Thymus (tissue), 11 donors: ENCODE measurements around the gene KRT40. TPM values are rescaled to one million over a fixed set of nuclear protein-coding genes. Genes with fewer than 3 reads are reported as not detected.

Source experiments
- DNase-seq, 9 donors: peaks; one replicate each; pipeline ENCODE4 v3.0.0-alpha.2; 2013; ENCODE audit warnings: low spot score in 9 of 9, low read depth in 6 of 9, missing footprints in 1 of 9
- H3K27ac ChIP-seq, 2 donors: one replicate each; pipeline ENCODE4 v1.5.1; 2013; ENCODE audit warnings: control low read depth in 1 of 2, low read depth in 1 of 2, low read length in 1 of 2, mild to moderate bottlenecking in 1 of 2, moderate library complexity in 1 of 2
- H3K27me3 ChIP-seq, 2 donors: one replicate each; pipeline ENCODE4 v1.5.1; 2013; ENCODE audit warnings: low read length in 1 of 2; ENCODE audit not compliant: control insufficient read depth in 2 of 2, insufficient read depth in 1 of 2
- H3K36me3 ChIP-seq, 2 donors: one replicate each; pipeline ENCODE4 v1.5.1; 2013; ENCODE audit warnings: low read length in 1 of 2, mild to moderate bottlenecking in 1 of 2, moderate library complexity in 1 of 2; ENCODE audit not compliant: control insufficient read depth in 2 of 2, insufficient read depth in 2 of 2
- H3K4me1 ChIP-seq, 2 donors: one replicate each; pipeline ENCODE4 v1.5.1; 2013; ENCODE audit warnings: low read length in 2 of 2; ENCODE audit not compliant: control insufficient read depth in 2 of 2, insufficient read depth in 2 of 2
- H3K4me3 ChIP-seq, 2 donors: one replicate each; pipeline ENCODE4 v1.5.1; 2013; ENCODE audit warnings: low read length in 2 of 2, control low read depth in 1 of 2, mild to moderate bottlenecking in 1 of 2
- H3K9me3 ChIP-seq, 2 donors: one replicate each; pipeline ENCODE4 v1.5.1; 2013; ENCODE audit warnings: low read length in 1 of 2, mild to moderate bottlenecking in 1 of 2; ENCODE audit not compliant: control insufficient read depth in 2 of 2, insufficient read depth in 1 of 2
- WGBS: extraction: QIAGEN DNeasy Blood & Tissue Kit; methylation state at CpG from one replicate; pipeline ENCODE4 v1.1.7; 2013; 5-methylcytosine and 5-hydroxymethylcytosine counted together
- polyA plus RNA-seq: library from polyadenylated mRNA; stranded (reverse); fragments of 200-250 nt; gene quantifications from one replicate; pipeline ENCODE4 v1.2.3, GENCODE V29; 2013
- total RNA-seq: library from RNA; stranded (reverse); fragments of 120-200 nt; gene quantifications from one replicate; pipeline ENCODE4 v1.2.4, GENCODE V29; 2013
- donor health status: healthy.

Gene KRT40
- total and polyA plus RNA-seq, 2 donors: 0.09 to 0.11 TPM

- Histone ChIP-seq H3K27ac (no peak overlapping the region), H3K4me3 (no peak overlapping the region), H3K4me1 (no peaks in the 10 kb centered on the region), H3K9me3 (no peaks in the 10 kb centered on the region), H3K36me3 (no peaks in the 10 kb centered on the region), H3K27me3 (peaks cover 0 to 2% of the 10 kb centered on the region in 2 donors)
- no peak for DNase-seq
- WGBS: 72% methylated on average over 5 of the region's 5 CpGs
These were observed 3.0 kb downstream of the KRT40 start for GRCh38 chr17:40981115-40981514.

- Histone ChIP-seq H3K4me3 (no peak overlapping the region), H3K27ac (no peak overlapping the region), H3K36me3 (no peaks in the 10 kb centered on the region), H3K27me3 (peaks cover 0 to 4% of the 10 kb centered on the region in 2 donors), H3K9me3 (no peaks in the 10 kb centered on the region), H3K4me1 (no peaks in the 10 kb centered on the region)
- peak in 1 of 9 donors; percentile 4 for DNase-seq
- WGBS: 81% methylated on average over 8 of the region's 8 CpGs
These were observed 3.5 kb downstream of the KRT40 start for GRCh38 chr17:40980596-40980995.

- no peak for DNase-seq
- Histone ChIP-seq H3K9me3 (no peaks in the 10 kb centered on the region), H3K4me3 (no peak overlapping the region), H3K4me1 (no peaks in the 10 kb centered on the region), H3K27me3 (peaks cover 0 to 4% of the 10 kb centered on the region in 2 donors), H3K36me3 (no peaks in the 10 kb centered on the region), H3K27ac (no peak overlapping the region)
- WGBS: 94% methylated on average over 3 of the region's 3 CpGs
These were observed 4.0 kb downstream of the KRT40 start for GRCh38 chr17:40980117-40980516.

- H3K27me3 ChIP-seq: peaks cover 0 to 4% of the 10 kb centered on the region in 2 donors
- 85% methylated on average over 13 of the region's 13 CpGs for WGBS
- peak overlapping the region in 1 of 2 donors; percentile 46 for H3K27ac ChIP-seq
- no peaks in the 10 kb centered on the region for H3K4me1 ChIP-seq
- H3K36me3 ChIP-seq: no peaks in the 10 kb centered on the region
- no peak overlapping the region for H3K4me3 ChIP-seq
- H3K9me3 ChIP-seq: no peaks in the 10 kb centered on the region
- DNase-seq: peak in 1 of 9 donors; percentile 11
These were observed 5.5 kb downstream of the KRT40 start for GRCh38 chr17:40978575-40979151.

- Histone ChIP-seq H3K36me3 (no peaks in the 10 kb centered on the region), H3K27me3 (peaks cover 0 to 4% of the 10 kb centered on the region in 2 donors), H3K27ac (no peak overlapping the region), H3K9me3 (no peaks in the 10 kb centered on the region), H3K4me1 (no peaks in the 10 kb centered on the region), H3K4me3 (no peak overlapping the region)
- DNase-seq: no peak
These were observed 8.6 kb downstream of the KRT40 start for GRCh38 chr17:40975516-40975915.

- Histone ChIP-seq H3K4me1 (no peaks in the 10 kb centered on the region), H3K27ac (no peak overlapping the region), H3K9me3 (no peaks in the 10 kb centered on the region), H3K4me3 (no peak overlapping the region), H3K36me3 (no peaks in the 10 kb centered on the region), H3K27me3 (peaks cover 0 to 4% of the 10 kb centered on the region in 2 donors)
- DNase-seq: no peak
- WGBS: 93% methylated on average over 3 of the region's 3 CpGs
These were observed 9.8 kb downstream of the KRT40 start for GRCh38 chr17:40974366-40974765.

GRCh38 chr17:40967582-40967981 lies 16.5 kb downstream of the KRT40 start:
- Histone ChIP-seq H3K9me3 (no peaks in the 10 kb centered on the region), H3K4me1 (no peaks in the 10 kb centered on the region), H3K4me3 (no peak overlapping the region), H3K27ac (no peak overlapping the region), H3K36me3 (no peaks in the 10 kb centered on the region), H3K27me3 (no peaks in the 10 kb centered on the region)
- DNase-seq: no peak
- WGBS: 95% methylated on average over 1 of the region's 1 CpG

- Histone ChIP-seq H3K27me3 (no peaks in the 10 kb centered on the region), H3K4me1 (no peaks in the 10 kb centered on the region), H3K27ac (no peak within 1 kb of the TSS), H3K9me3 (no peaks in the 10 kb centered on the region), H3K36me3 (no peaks in the 10 kb centered on the region), H3K4me3 (no peak within 1 kb of the TSS)
- no peak for DNase-seq
- 69% methylated on average over 1 of the region's 1 CpG for WGBS
These were observed 17.3 kb downstream of the KRT40 start, which contains the start of gene KRT39 for GRCh38 chr17:40966848-40967247. KRT39 (minus strand) TSS chr17:40966948; CDS start chr17:40966856, 92 bp downstream.

- 75% methylated on average over 1 of the region's 1 CpG for WGBS
- no peak overlapping the region for H3K4me3 ChIP-seq
- no peaks in the 10 kb centered on the region for H3K27me3 ChIP-seq
- no peaks in the 10 kb centered on the region for H3K36me3 ChIP-seq
- no peak for DNase-seq
- H3K9me3 ChIP-seq: no peaks in the 10 kb centered on the region
- no peaks in the 10 kb centered on the region for H3K4me1 ChIP-seq
- no peak overlapping the region for H3K27ac ChIP-seq
These were observed 20.3 kb downstream of the KRT40 start for GRCh38 chr17:40963838-40964237.
